Endothelial cell (in vitro differentiated cells): ENCODE data around the gene RPS17. TPM values are rescaled to one million over a fixed set of nuclear protein-coding genes. Genes with fewer than 3 reads are reported as not detected.

Experiments used
- total RNA-seq: library from RNA; stranded (reverse); fragmentation: NEBNext Ultra II Directional; extraction: Animal tissue kit (Norgen Biotek cat#: 25700); gene quantifications from one replicate; pipeline ENCODE4 v1.2.1, GENCODE V29; 2021; ENCODE audit not compliant: unreplicated experiment

The RPS17 gene
- total RNA-seq, 1 donor from 2014 or later: 1,823 TPM

Other genes with a start within 250 kb of the RPS17 start
- gene GOLGA6L10, start 191.0 kb downstream of the RPS17 start, total RNA-seq: 0.28 TPM
- 5.6 TPM for gene GOLGA6L9, start 110.6 kb downstream of the RPS17 start, total RNA-seq
- gene CPEB1, start 106.9 kb upstream of the RPS17 start, total RNA-seq: not detected
- 5.6 TPM for gene AP3B2, start 169.4 kb upstream of the RPS17 start, total RNA-seq